Stimulated activated CD4-positive, alpha-beta T cell treated with anti-CD3 and anti-CD28 coated beads, Interleukin-1b, Interleukin-23, amount 100 ng/mL, for 4 hours (primary cell): ENCODE results near the gene SH3BP5.

Source experiments
- DNase-seq, 2 donors: peaks; one replicate each; pipeline ENCODE4 v3.0.0-alpha.2; 2020; ENCODE audit warnings: low read depth in 2 of 2

The SH3BP5 gene

DNA sequence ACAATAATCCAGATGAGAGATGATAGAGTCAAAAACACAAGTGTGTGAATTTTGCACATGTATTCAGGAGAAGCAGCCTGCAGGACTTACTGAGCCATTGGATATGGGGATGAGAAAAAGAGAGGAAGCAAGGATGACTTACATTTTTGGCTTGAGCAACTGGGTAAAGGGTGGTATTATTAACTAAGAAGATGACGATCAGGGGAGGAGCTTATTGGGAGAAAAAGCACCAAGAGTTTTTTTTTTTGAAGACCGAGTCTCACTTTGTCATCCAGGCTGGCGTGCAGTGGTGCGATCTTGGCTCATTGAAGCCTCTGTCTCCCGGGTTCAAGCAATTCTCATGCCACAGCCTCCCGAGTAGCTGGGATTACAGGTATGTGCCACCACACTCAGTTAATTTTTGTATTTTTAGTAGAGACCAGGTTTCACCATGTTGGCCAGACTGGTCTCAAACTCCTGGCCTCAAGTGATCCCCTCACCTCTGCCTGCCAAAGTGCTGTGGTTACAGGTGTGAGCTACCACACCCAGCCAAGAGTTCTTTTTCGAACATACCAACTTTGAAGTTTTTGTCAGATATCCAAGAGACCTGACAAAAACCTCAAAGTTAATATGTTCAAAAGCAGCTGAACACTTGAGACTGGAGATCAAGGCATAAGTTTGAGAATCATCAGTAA lies 14.8 kb upstream of the SH3BP5 start:
- no peak for DNase-seq

DNA sequence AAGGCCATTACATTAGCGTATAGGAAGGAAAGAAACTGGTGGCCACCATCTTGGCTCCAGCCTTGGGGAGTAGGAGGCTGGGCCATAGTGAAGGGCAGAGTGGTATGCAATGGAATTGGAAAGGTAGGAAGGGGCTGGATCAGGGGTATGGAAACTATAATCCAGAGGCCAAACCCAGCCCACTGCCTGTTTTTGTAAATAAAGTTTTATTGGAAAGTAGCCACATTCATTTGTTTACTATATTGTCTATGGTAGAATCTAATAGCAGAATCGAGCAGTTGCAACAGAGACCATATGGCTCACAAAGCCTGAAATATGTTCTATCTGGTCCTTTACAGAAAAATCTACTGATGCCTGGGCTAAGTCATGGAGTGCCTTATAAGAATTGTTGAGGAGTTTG lies 14.1 kb upstream of the SH3BP5 start:
- DNase-seq, result no peak

DNA sequence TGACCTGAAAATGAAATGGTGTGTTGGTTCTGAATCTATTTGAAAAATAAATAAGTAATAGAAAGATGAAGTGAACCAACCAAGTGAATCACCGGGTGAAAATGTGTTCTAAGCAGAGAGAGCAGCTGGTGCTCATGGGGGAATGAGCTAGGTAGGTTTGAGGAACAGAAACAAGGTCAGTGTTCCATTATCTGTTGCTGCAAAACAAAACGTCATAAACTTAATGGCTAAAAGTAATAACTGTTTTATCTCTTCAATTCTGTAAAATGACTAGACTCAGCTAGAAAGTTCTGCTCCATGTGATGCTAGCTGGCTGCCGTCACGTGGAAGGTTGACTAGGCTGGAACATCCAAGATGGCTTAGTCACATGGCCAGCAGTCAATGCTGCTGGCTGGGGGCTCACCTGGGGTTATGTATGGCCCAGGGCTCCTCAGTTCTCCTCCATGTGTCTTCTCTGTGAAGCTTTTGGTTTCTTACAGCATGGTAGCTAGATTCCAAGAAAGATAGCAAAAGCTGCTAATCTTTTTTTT lies 13.3 kb upstream of the SH3BP5 start:
- no peak for DNase-seq

DNA sequence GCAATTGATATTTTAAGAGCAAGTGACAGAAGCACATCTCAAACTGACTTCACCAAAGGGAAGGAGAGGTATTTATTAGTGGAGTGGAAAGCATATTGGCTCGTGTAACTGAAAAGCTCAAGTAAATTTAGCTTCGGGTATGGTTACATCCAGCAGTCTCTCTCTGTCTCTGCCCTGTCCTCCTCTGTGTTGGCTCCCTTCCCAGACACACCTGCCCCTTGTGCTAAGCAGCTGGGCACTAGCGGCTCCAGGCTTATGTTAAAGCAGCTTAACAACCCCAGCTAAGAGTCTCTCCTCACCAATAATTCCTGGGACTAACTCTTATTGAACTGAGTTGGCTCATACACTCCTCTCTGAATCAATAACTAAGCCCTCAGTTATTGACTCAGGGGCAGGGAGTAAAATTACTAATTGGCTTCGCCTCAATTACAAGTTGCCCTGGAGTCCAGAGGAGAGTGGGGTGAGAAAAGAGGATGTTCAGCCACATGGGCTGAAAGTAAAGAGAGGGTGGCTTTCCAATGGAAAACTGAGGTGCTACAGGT lies 12.8 kb upstream of the SH3BP5 start:
- DNase-seq, result no peak

DNA sequence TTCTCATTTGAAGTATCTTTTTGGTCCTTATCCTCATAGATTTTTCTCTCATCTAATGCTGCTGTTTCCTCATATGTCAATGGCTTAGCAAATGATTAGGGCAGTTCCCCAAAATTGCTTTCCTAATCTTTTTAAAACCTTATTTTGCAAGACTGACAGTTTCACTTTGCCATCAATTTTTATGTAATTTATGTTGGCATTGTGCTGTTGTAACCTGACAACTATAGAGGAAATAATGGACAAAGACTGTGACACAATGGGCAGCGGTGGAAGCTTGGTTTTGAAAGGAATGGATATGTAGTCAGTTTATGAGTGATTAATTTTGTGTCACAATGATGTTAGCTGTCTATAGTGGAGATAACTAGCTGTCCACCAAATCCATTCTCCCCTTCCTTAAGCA lies 10.6 kb upstream of the SH3BP5 start:
- no peak for DNase-seq

DNA sequence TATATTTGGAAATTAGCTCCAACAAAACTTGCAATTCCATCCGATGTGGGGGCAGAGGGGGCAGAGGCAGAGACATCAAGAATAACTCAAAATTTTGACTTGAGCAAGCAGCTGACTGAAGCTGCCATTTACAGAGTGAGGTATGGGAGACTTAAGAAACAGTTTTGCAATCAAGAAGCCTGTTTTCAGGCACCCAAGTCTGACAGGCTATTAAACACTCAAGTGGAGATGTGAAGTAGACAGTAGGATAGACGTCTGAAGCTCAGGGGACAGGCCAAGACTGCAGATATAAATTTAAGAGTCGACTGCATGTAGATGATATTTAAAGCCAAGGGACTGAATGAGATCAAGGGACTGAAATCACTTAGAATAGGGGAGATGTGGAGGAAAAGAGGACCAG lies 9.9 kb upstream of the SH3BP5 start:
- no peak for DNase-seq

DNA sequence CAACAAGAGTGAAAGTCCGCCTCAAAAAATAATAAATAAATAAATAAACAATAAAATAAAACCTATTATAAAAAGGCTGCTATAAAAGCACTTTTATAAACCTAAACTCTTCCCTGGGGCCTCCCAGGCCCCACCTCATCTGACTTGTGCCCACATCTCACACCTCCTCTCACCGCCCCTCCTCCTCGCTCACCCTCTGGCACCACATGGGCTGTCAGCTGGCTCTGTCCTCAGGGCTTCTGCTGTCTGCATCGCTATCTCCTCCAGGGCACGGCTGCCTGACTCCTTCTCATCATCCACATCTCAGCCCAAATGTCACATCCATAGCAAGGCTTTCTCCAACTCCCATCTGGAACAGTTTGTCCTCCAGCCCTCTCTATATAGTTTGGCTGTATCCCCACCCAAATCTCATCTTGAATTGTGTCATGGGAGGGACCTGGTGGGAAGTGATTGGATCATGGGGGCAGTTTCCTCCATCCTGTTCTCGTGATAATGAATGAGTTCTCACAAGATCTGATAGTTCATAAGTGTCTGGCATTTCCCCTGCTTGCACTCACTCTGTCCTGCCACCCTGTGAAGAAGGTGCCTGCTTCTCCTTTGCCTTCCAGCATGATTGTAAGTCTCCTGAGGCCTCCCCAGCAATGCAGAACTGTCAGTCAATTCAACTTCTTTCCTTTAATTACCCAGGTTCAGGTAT lies 8.8 kb upstream of the SH3BP5 start:
- DNase-seq, result no peak

DNA sequence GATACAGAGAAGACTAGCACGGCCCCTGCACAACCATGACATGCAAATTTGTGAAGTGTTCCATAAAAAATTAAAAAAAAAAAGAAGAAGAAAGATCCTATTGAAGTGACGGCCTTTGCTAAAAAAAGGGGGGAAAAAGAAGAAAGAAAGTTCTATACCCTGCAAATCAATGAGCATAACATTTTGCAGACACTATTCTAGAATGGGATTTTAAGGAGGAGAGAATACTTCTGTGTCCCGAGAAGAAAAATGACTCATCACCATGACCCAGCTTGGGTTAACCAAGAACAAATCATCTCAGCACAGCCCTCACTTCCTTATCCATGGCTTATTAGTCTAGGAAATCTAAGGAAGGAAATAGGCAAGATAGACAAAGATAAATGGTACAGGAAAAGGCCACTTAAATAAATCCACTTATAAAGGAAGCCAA lies 7.4 kb upstream of the SH3BP5 start:
- no peak for DNase-seq

DNA sequence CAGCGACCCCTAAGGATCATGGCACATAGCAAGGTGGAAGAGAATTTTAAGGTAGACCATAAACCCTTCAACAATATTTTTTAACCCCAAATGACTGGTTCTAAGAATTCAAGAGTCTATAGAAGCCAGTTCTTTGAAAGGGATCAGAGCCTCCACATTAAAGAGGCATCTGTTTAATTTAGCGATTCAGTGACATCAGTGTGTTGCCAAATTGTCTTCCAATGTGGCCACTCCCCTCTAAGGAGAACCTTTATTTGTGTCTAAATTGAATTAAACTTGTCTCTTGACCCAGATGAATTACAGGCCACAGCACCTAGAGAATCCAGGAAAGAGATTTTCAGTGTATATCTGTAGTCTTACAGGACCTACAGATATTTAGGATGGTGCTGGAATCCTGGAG lies 6.6 kb upstream of the SH3BP5 start:
- no peak for DNase-seq

DNA sequence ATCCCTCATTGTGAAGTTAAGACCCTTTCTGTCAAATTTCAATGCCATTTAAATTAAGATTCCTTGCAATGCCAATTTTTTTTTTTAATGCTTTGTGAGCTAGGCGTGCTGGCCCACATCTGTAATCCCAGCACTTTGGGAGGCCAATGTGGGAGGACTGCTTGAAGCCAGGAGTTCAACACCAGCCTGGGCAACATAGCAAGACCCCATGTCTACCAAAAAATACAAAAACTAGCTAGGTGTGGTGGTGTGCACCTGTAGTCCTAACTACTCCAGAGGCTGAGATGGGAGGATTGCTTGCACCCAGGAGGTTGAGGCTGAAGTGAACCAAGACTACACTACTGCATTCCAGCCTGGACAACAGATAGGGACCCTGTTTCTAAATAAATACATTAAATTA lies 5.6 kb upstream of the SH3BP5 start:
- DNase-seq, result no peak

DNA sequence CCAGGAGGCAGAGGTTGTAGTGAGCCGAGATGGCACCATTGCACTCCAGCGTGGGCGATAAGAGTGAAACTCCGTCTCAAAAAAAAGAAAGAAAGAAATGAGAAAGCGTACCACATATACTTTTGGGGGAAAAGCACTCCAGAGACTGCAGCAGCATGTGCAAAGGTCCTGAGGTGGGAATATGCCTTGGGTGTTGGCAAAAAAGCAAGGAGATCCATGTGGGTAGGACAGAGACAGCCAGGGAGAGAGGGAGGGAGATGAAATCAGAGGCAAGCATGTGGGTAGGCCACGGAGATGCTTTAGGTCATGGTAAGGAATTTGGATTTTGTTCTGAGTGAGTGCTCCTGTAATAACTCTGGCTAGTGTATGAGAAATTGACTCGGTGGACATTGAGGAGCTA lies 3.7 kb upstream of the SH3BP5 start:
- DNase-seq, result no peak

DNA sequence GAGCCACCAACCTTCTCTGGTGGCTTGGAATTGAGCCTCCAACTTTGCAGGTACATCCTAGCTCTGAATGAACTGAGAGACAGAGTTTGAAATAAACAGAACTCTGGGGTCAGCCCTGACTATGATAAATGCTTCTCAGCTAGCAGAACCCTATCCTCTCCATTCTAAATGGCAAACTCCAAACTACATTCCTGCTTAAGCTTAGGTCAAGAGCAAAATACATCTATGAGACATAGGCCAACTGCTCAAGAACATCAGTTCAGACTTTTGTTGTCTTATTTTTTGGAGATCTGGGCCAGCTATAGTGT lies 1.5 kb upstream of the SH3BP5 start:
- DNase-seq, result no peak

DNA sequence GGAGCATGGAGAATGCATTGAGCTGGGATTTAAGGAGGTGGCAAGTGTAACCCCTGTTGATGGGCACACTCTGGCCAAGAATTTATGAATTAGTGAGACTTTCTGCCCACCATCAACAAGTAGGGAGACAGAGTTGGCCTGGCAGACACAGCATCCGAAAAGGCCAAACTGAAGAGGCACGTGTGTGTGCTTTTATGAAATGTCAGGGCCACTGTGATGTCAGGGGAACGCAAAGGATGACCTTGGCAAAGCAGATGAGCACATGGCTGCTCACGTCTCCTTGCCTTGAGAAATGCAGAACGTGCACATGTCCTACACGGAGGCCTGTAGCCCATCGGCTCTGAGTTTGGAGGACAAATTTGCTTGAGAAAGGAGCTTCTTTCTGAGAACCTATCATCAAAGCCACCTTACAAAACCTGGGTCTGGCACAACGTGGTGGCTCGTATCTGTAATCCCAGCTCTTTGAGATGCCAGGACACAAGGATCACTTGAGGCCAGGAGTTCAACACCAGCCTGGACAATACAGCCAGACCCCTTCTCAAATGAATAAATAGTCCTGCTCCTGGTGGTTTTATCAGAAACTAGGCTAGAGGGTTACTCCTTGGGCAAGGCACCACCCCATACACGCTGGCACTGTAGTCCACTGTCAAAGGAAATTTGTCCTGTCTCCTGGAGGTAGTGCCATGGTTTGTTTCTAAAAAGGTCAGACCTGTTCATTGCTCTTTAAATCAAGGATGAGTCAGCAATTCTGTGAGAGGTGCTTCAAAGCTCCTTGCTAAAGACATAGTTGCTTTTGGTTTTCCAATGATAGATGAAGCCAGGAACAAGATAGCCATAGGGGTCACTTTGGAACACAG lies 941 bp upstream of the SH3BP5 start:
- DNase-seq, result no peak

DNA sequence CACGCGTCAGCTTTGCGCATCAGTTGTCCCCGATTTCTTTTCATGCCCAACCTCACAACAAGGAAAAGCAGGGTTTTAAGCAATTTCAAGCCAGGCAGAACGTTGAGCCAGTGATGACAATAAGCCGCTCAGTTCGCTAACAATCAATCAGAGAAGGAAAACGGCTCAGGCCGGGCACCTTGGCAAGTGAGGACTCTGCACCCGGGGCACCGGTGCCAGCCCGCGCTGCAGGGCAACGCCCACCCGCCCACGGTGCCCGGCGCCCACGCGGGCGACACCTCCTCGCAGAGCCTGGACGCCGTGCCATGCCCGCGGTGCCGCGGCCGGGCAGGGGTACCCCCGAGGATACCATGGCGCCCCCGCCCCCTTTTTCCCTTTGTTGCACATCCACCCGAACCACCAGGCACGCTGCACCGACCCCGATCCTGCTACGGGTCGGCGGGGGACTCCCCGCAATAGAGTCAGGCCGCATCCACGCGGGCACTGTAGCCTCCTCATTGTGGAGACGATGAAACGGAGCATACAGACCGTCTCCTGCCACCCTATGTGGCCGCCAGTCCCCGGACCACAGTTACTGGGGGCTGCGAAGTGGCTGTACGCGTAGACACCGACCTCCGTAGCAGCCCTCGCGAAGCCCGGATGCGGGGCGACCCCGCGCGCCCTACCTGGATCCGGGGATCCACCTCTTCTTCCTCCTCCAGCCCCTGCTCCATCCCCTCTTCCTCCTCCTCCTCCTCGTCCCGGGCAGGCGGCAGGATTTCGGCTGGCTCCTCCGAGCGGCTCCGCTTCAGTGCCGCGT lies 581 bp downstream of the SH3BP5 start:
- peak; percentile 49 to 51 for DNase-seq

DNA sequence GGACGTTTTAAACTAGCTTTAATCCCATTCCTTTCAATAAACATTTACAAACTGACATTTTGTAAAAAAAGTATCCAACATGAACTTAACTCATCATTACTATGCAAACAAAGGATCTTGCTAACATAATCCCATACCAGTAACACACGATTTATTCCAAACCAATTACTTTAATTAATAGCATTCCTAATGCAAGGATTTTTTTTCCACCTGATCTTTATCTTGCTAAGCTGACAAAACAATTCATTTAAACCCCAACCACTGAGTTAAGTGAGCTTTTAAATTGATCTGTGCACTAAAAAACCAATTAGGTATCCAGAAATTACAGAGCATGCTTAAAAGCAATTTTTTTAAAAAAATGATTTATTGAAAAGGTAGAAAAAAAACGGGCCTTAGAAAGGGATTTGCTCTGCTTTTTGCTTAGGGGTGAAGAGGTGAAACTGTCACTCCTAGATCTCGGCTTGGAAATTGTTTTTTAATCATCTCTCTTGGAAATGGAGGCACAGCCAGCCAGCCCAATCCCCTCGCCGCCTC lies 1.2 kb downstream of the SH3BP5 start:
- DNase-seq, result no peak

DNA sequence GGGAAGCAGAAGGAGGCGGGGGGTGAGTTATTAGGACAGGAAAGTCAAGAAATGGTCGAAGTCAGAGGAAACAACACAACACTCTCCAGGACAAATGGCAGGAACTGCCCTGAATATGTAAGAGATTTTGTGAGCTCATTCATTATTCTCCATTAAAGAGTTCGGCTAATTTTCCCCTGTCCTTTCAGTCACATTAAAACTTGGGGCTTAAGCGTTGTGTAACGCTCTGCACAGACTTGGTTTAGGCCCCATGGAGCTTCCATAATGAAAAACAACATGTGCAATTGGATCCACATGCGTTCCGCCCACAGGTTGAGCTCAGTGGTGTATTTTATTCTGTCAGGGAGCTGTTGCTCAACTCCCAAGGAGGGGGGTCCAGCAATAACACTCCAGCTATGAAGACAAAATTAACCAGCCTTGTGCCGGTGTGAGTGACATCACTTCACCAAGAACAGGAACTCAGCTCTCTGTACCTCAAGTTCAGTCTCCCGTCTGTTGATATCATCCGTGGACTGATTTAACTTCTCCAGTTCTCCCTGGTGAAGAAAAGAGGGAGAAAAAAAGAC lies 2.3 kb downstream of the SH3BP5 start:
- no peak for DNase-seq

DNA sequence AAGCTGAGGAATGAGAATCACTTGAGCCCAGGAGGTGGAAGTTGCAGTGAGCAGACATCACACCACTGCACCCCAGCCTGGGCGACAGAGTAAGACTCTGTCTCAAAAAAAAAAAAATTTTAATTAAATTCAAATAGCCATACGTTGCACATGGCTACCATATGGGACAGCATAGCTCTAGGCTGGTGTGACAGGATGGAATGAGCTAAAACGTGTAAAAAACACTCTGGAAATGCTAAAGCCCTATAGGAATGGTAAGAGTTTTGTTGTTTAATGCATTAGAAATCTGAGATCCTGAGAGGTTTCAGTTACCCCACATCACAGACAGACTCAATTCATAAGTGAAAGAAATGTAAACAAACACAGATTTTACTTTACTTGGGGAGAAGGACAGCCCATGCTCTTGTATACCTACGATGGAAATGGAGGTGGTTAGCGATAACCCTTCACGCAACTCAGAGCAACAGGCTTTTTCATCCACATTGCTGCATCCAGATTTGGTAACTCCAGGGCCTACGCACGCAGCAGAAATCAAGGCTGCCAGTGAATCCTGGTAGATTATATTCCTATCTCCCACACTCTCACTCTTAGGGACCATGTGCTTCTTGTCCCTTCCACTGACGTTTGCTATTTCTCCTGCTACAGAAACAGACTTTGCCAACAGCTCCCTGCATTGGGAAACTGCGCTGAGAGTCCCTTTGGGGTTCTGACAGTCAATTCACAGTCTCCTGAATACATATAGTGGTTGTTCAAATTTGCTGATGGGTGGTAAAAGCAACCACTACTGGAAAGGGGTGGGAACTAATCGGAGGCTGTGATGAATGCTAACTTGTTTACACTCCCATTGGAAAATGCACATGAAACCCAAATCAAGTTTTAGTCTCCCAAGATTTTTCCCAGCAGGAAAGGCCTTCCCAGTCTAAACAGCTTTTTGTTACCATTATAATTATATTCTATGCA lies 3.1 kb downstream of the SH3BP5 start:
- DNase-seq, result no peak

DNA sequence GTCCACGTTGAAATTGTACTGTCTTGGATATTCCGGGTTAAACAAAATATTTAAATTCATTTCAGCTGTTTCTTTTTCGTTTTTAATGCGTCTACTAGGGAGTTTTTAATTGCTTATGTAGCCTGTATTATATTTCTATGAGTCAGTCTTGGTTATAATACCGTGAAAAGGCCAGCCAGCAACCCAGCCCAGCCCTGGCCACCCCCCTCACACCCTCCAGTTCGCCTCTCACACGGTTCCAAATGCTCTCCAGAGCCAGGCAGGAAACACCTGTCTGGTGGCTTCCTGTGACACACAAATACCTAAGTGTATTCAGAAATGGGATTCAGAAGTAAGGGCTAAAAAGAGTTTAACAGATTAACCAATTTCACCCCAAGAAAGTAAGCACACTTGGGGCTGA lies 4.4 kb downstream of the SH3BP5 start:
- no peak for DNase-seq

DNA sequence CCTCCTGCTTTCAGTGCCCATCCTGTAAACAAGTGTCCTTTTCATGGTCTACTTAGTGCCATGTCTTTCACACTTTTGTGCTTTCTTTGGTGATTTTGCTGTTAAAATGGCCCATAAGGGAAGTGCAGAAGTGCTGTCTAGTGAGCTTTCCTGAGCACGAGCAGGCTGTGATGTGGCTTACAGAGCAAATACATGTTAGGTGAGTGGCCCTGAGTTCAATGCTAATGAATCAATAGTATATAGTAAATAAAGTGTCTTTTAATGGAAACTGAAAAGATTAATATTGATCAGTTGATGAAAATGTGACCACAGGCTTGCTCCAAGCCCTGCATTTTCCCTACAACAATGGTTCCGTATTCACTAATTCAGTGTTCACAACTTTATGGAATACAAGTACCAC lies 5.7 kb downstream of the SH3BP5 start:
- DNase-seq, result no peak

DNA sequence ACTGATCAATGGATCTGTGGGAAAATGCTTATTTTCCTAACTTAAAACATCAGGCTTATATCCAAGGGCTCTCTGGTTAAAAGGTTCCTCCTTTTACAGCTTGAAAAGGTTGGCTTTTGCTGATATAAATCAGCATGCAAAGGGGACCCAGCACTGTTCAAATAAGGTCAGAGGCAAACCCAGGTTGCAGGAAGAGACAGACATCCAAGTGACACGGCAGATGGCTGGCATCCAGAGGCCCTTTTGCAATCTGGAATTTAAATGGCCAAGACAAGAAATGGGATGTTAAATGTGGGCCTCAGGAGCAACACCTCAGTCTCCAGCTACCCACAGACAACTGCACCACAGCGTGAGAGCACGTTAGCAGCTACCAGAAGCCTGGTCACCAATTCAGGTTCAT lies 6.3 kb downstream of the SH3BP5 start:
- DNase-seq, result no peak
